Fibroblast of upper back skin (primary cell): ENCODE data around the gene HDAC6.
"Not testable (repeated sequence)": the region's sequence is repeated elsewhere in the genome, so short reads cannot be mapped to it uniquely, and the experiment has no call there.

Experiments used
- DNase-seq: peaks from one replicate; pipeline ENCODE4 v3.0.0-alpha.2; 2013

HDAC6 gene

GRCh38 chrX:48790477-48790876 is 11.4 kb upstream of the HDAC6 start:
- no peak for DNase-seq

GRCh38 chrX:48791063-48791820 is 10.6 kb upstream of the HDAC6 start:
- no peak for DNase-seq

- DNase-seq = no peak
Observed at GRCh38 chrX:48792219-48792618, 9.6 kb upstream of the HDAC6 start.

- DNase-seq = no peak
Observed at GRCh38 chrX:48793935-48794334, 7.9 kb upstream of the HDAC6 start.

GRCh38 chrX:48794340-48794910 is 7.4 kb upstream of the HDAC6 start:
- no peak for DNase-seq

GRCh38 chrX:48794911-48795515 is 6.9 kb upstream of the HDAC6 start:
- peak; percentile 56 for DNase-seq

- no peak for DNase-seq
Observed at GRCh38 chrX:48798318-48798717, 3.5 kb upstream of the HDAC6 start.

- no peak for DNase-seq
Observed at GRCh38 chrX:48800574-48801279, 1.1 kb upstream of the HDAC6 start.

- peak; percentile 77 for DNase-seq
Observed at GRCh38 chrX:48802089-48802904, 430 bp downstream of the HDAC6 start.

GRCh38 chrX:48802905-48803200 is 986 bp downstream of the HDAC6 start:
- no peak for DNase-seq

- DNase-seq = no peak
Observed at GRCh38 chrX:48806081-48806480, 4.2 kb downstream of the HDAC6 start.

GRCh38 chrX:48813644-48814043 is 11.8 kb downstream of the HDAC6 start:
- no peak for DNase-seq

GRCh38 chrX:48814722-48815121 is 12.9 kb downstream of the HDAC6 start:
- no peak for DNase-seq

GRCh38 chrX:48815266-48815665 is 13.4 kb downstream of the HDAC6 start:
- DNase-seq = no peak

GRCh38 chrX:48816014-48816810 is 14.3 kb downstream of the HDAC6 start:
- no peak for DNase-seq

GRCh38 chrX:48818098-48818497 is 16.2 kb downstream of the HDAC6 start:
- DNase-seq = no peak

GRCh38 chrX:48818866-48819265 is 17.0 kb downstream of the HDAC6 start:
- no peak for DNase-seq

- not testable (repeated sequence) for DNase-seq
Observed at GRCh38 chrX:48819394-48819793, 17.5 kb downstream of the HDAC6 start.

GRCh38 chrX:48823053-48823452 is 21.2 kb downstream of the HDAC6 start:
- DNase-seq = no peak

GRCh38 chrX:48824066-48824465 is 22.2 kb downstream of the HDAC6 start:
- DNase-seq = no peak

- no peak for DNase-seq
Observed at GRCh38 chrX:48826135-48826875, 24.4 kb downstream of the HDAC6 start, which contains the start of gene ERAS. ERAS (plus strand) TSS chrX:48826513; CDS start chrX:48829124, 2,611 bp downstream.
